ENCODE results near the gene CREB3L2.
"Not testable (repeated sequence)": the region's sequence is repeated elsewhere in the genome, so short reads cannot be mapped to it uniquely, and the experiment has no call there.

CREB3L2 gene

DNA sequence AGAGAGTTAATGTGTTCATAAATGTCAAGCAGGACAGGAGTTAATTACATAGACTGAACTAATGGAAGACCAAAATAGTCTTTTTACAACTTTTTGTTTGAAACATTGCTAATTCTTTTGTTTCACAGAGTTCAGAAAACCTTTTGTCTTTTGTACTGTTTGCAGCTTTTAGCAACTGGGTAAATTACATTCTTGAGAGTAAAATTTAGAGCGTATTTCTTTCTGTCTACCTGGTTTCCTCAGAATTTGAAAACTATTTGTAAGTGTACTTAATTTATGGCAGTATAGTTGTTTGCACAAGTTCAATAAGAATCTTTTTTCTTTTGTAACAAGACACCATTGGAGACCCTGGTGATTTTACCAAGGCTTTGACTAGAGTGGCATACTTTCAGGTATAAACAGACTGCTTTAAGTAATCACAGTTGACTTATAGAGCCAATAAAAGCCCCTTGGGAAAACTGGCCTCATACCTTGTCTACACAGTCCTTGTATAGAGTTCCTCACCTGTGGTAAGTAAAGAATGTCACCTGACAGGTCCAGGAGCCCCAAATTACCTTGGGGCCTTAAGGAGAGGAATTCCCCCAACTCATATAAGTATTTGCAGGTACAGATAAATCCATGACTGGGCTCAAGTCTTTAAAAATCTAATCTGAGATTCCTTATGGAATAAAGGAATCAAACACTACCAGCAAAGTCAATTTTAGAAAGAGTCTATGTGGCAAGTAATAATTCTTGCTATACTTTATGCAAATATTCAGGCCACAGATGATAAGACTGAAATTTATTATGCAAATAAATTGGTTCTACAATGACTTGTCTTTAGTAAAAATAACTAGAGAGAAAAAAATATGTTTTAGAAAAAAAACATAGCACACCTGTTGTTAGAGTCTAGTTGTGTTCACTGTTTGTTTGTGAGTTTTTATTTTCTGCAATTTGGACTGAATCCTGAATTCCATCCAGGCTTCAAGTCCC lies 23.6 kb upstream of the CREB3L2 start:
- DNase-seq (ENCODE audit: low spot score in 2 of 2): no peak
- Histone ChIP-seq H3K27me3 (ENCODE audit: low read depth) (no peaks in the 10 kb centered on the region), H3K4me1 (peaks cover 40% of the 10 kb centered on the region), H3K4me3 (no peak overlapping the region), H3K9me3 (no peaks in the 10 kb centered on the region; the same call in 1 of the 2 replicates), H3K36me3 (replicated peaks) (no peaks in the 10 kb centered on the region)
- in situ Hi-C loops (cut with MboI; ENCODE audit: low sequenced_read_pairs): no loop called here

- Histone ChIP-seq H3K36me3 (replicated peaks) (no peaks in the 10 kb centered on the region), H3K4me1 (peaks cover 32% of the 10 kb centered on the region), H3K4me3 (no peak overlapping the region), H3K9me3 (no peaks in the 10 kb centered on the region; the same call in 1 of the 2 replicates), H3K27me3 (ENCODE audit: low read depth) (no peaks in the 10 kb centered on the region)
- DNase-seq (ENCODE audit: low spot score in 2 of 2): no peak
- in situ Hi-C loops (cut with MboI; ENCODE audit: low sequenced_read_pairs): no loop called here
These were observed 22.9 kb upstream of the CREB3L2 start for GRCh38 chr7:138024765-138025164.

- DNase-seq (ENCODE audit: low spot score in 2 of 2): no peak
- Histone ChIP-seq H3K9me3 (no peaks in the 10 kb centered on the region; the same call in 1 of the 2 replicates), H3K4me1 (peaks cover 28% of the 10 kb centered on the region), H3K4me3 (no peak overlapping the region), H3K27me3 (ENCODE audit: low read depth) (no peaks in the 10 kb centered on the region), H3K36me3 (replicated peaks) (no peaks in the 10 kb centered on the region)
- in situ Hi-C loops (cut with MboI; ENCODE audit: low sequenced_read_pairs): no loop called here
These were observed 22.4 kb upstream of the CREB3L2 start for GRCh38 chr7:138024343-138024691.

DNA sequence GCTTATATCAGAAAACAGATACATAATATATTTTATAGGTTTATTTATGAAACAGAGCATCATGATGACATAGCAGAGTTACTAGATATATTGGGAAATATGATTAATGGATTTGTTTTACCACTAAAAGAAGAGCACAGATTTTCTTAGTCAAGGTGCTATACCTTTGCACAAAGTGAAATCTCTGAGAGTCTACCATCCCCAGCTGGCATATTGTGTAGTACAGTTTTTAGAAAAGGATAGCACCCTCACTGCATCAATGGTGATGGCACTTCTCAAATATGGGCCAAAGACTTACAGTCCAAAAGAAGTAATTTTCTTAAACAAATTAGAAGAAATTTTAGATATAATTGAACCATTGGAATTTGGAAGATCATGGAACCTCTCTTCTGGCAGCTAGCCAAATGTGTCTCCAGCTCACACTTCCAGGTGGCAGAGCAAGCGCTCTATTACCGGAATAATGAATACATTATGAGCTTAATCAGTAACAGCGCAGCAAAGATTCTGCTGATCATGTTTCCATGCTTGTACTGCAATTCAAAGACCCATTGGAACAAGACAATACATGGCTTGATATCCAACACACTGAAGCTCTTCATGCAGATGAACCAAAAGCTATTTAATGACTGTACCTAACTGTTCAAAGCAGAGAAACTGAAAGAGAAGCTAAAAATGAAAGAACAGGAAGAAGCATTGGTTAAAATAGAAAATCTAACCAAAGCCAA lies 21.9 kb upstream of the CREB3L2 start:
- H3K4me3 ChIP-seq: no peak overlapping the region
- in situ Hi-C loops (cut with MboI; ENCODE audit: low sequenced_read_pairs): no loop called here
- H3K36me3 ChIP-seq (replicated peaks): no peaks in the 10 kb centered on the region
- DNase-seq (ENCODE audit: low spot score in 2 of 2): no peak
- H3K9me3 ChIP-seq: no peaks in the 10 kb centered on the region; the same call in 1 of the 2 replicates
- H3K27me3 ChIP-seq (ENCODE audit: low read depth): no peaks in the 10 kb centered on the region
- peaks cover 22% of the 10 kb centered on the region for H3K4me1 ChIP-seq

- Histone ChIP-seq H3K27me3 (ENCODE audit: low read depth) (no peaks in the 10 kb centered on the region), H3K9me3 (no peaks in the 10 kb centered on the region; the same call in 1 of the 2 replicates), H3K4me1 (peaks cover 17% of the 10 kb centered on the region), H3K4me3 (no peak overlapping the region), H3K36me3 (replicated peaks) (no peaks in the 10 kb centered on the region)
- in situ Hi-C loops (cut with MboI; ENCODE audit: low sequenced_read_pairs): no loop called here
- DNase-seq (ENCODE audit: low spot score in 2 of 2): no peak
These were observed 20.0 kb upstream of the CREB3L2 start for GRCh38 chr7:138021889-138022288.

DNA sequence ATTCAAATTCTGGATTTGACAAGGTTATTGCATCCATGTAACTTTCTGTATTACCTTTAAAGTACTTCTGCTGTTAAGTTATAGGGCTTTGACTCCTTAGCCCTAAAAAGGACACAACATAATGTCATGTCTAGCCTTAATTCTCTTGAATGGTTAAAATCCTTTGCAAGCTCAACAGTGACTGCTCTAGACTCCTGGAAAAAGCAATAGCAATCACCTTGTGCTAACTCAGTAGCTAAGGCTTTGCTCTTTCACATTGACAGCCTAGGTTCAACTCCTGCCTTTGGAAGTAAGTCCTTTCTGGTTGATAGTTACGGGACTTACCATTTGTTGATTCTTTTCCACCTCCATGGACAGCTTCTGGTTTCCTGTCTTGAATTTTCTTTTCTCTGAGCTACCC lies 16.1 kb upstream of the CREB3L2 start:
- H3K4me1 ChIP-seq: no peaks in the 10 kb centered on the region
- in situ Hi-C loops (cut with MboI; ENCODE audit: low sequenced_read_pairs): no loop called here
- DNase-seq (ENCODE audit: low spot score in 2 of 2): no peak

GRCh38 chr7:138015096-138015495 lies 13.2 kb upstream of the CREB3L2 start:
- DNase-seq (ENCODE audit: low spot score in 2 of 2): no peak
- Histone ChIP-seq H3K4me1 (no peaks in the 10 kb centered on the region), H3K36me3 (replicated peaks) (no peaks in the 10 kb centered on the region), H3K9me3 (no peaks in the 10 kb centered on the region), H3K27me3 (ENCODE audit: low read depth) (no peaks in the 10 kb centered on the region), H3K4me3 (no peak overlapping the region)
- in situ Hi-C loops (cut with MboI; ENCODE audit: low sequenced_read_pairs): no loop called here

More for the DNA sequence above, 16.1 kb upstream of the CREB3L2 start:
- Histone ChIP-seq H3K9me3 (no peaks in the 10 kb centered on the region), H3K27me3 (ENCODE audit: low read depth) (no peaks in the 10 kb centered on the region), H3K36me3 (replicated peaks) (no peaks in the 10 kb centered on the region), H3K4me3 (no peak overlapping the region)

GRCh38 chr7:138014686-138015085 lies 12.8 kb upstream of the CREB3L2 start:
- Histone ChIP-seq H3K36me3 (replicated peaks) (no peaks in the 10 kb centered on the region), H3K9me3 (no peaks in the 10 kb centered on the region), H3K4me3 (no peak overlapping the region), H3K4me1 (no peaks in the 10 kb centered on the region), H3K27me3 (ENCODE audit: low read depth) (no peaks in the 10 kb centered on the region)
- no peak for DNase-seq (ENCODE audit: low spot score in 2 of 2)
- in situ Hi-C loops (cut with MboI; ENCODE audit: low sequenced_read_pairs): no loop called here

GRCh38 chr7:138014201-138014600 lies 12.3 kb upstream of the CREB3L2 start:
- DNase-seq (ENCODE audit: low spot score in 2 of 2); H3K36me3 ChIP-seq (replicated peaks); H3K9me3 ChIP-seq; H3K4me3 ChIP-seq; in situ Hi-C loops (cut with MboI; ENCODE audit: low sequenced_read_pairs); H3K27me3 ChIP-seq (ENCODE audit: low read depth); H3K4me1 ChIP-seq: not testable (repeated sequence)

GRCh38 chr7:138009350-138009653 lies 7.4 kb upstream of the CREB3L2 start:
- Histone ChIP-seq H3K27me3 (ENCODE audit: low read depth) (no peaks in the 10 kb centered on the region), H3K4me3 (no peak overlapping the region), H3K36me3 (replicated peaks) (no peaks in the 10 kb centered on the region), H3K4me1 (0 out of 2 replicates have a peak, but pooled peaks cover 2% of the 10 kb centered on the region), H3K9me3 (no peaks in the 10 kb centered on the region)
- DNase-seq (ENCODE audit: low spot score in 2 of 2): no peak
- in situ Hi-C loops (cut with MboI; ENCODE audit: low sequenced_read_pairs): loop anchor here (10.0 kb wide), 1 partner anchor 725 kb away; no protein-coding TSS in a partner anchor

- in situ Hi-C loops (cut with MboI; ENCODE audit: low sequenced_read_pairs): loop anchor here (10.0 kb wide), 1 partner anchor 726 kb away; no protein-coding TSS in a partner anchor
- no peaks in the 10 kb centered on the region for H3K36me3 ChIP-seq (replicated peaks)
These were observed 6.9 kb upstream of the CREB3L2 start for GRCh38 chr7:138008588-138009349.

GRCh38 chr7:138008019-138008587 lies 6.2 kb upstream of the CREB3L2 start:
- Histone ChIP-seq H3K27me3 (ENCODE audit: low read depth) (no peaks in the 10 kb centered on the region), H3K4me3 (no peak overlapping the region), H3K4me1 (0 out of 2 replicates have a peak, but pooled peaks cover 2% of the 10 kb centered on the region), H3K36me3 (replicated peaks) (no peaks in the 10 kb centered on the region), H3K9me3 (no peaks in the 10 kb centered on the region)
- DNase-seq (ENCODE audit: low spot score in 2 of 2): no peak
- in situ Hi-C loops (cut with MboI; ENCODE audit: low sequenced_read_pairs): loop anchor here (10.0 kb wide), 1 partner anchor 727 kb away; no protein-coding TSS in a partner anchor

More at GRCh38 chr7:138008588-138009349, 6.9 kb upstream of the CREB3L2 start:
- DNase-seq (ENCODE audit: low spot score in 2 of 2): peak; percentile 44 to 63
- Histone ChIP-seq H3K27me3 (ENCODE audit: low read depth) (no peaks in the 10 kb centered on the region), H3K4me1 (0 out of 2 replicates have a peak, but pooled peaks cover 2% of the 10 kb centered on the region), H3K9me3 (no peaks in the 10 kb centered on the region), H3K4me3 (no peak overlapping the region)

GRCh38 chr7:138006106-138006505 lies 4.2 kb upstream of the CREB3L2 start:
- H3K36me3 ChIP-seq (replicated peaks): no peaks in the 10 kb centered on the region
- no peak for DNase-seq (ENCODE audit: low spot score in 2 of 2)
- H3K4me3 ChIP-seq: no peak overlapping the region
- peaks cover 9% of the 10 kb centered on the region for H3K4me1 ChIP-seq
- no peaks in the 10 kb centered on the region for H3K27me3 ChIP-seq (ENCODE audit: low read depth)
- H3K9me3 ChIP-seq: no peaks in the 10 kb centered on the region
- in situ Hi-C loops (cut with MboI; ENCODE audit: low sequenced_read_pairs): loop anchor here (10.0 kb wide), 1 partner anchor 729 kb away; no protein-coding TSS in a partner anchor

All from HAP-1 (cell line).